Measurements from ENCODE around the gene PER1.

DNA sequence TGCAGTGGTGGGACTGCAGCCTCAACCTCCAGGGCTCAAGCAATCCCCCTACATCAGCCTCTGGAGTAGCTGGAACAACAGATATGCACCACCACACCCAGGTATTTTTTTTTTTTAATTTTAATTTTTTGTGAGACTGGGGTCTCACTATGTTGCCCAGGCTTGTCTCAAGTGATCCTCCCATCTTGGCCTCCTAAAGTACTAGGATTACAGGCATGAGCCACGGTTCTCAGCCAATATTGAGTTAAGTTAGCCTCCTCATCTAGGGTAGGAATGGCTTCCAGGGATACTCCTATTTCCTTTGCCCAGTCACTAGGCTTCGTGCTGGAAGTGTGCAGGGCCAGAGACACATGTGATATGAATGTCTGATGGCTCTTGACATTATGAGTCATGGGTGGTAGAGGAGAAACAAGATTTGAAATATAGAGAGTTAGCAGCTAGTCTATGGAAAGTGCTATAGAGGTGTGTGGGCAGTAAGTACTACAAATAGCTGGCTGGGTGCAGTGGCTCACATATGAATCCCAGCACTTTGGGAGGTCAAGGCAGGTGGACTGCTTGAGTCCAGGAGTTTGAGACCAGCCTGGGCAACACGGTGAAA is 20.3 kb downstream of the PER1 start:
- TF ChIP-seq, protein P1, sequence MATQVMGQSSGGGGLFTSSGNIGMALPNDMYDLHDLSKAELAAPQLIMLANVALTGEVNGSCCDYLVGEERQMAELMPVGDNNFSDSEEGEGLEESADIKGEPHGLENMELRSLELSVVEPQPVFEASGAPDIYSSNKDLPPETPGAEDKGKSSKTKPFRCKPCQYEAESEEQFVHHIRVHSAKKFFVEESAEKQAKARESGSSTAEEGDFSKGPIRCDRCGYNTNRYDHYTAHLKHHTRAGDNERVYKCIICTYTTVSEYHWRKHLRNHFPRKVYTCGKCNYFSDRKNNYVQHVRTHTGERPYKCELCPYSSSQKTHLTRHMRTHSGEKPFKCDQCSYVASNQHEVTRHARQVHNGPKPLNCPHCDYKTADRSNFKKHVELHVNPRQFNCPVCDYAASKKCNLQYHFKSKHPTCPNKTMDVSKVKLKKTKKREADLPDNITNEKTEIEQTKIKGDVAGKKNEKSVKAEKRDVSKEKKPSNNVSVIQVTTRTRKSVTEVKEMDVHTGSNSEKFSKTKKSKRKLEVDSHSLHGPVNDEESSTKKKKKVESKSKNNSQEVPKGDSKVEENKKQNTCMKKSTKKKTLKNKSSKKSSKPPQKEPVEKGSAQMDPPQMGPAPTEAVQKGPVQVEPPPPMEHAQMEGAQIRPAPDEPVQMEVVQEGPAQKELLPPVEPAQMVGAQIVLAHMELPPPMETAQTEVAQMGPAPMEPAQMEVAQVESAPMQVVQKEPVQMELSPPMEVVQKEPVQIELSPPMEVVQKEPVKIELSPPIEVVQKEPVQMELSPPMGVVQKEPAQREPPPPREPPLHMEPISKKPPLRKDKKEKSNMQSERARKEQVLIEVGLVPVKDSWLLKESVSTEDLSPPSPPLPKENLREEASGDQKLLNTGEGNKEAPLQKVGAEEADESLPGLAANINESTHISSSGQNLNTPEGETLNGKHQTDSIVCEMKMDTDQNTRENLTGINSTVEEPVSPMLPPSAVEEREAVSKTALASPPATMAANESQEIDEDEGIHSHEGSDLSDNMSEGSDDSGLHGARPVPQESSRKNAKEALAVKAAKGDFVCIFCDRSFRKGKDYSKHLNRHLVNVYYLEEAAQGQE (IDR thresholded peaks at IDR 0.05; ENCODE audit: low read depth), result no peak
- TF ChIP-seq RAD21 (IDR thresholded peaks at IDR 0.05; ENCODE audit: low read depth) (no peak), SP1 (IDR thresholded peaks at IDR 0.05; ENCODE audit: low read depth) (no peak), POLR2A (IDR thresholded peaks at IDR 0.05; ENCODE audit: borderline replicate concordance, extremely low read depth, insufficient read depth, insufficient read length) (no peak), EZH2phosphoT487 (IDR thresholded peaks at IDR 0.05; ENCODE audit: borderline replicate concordance) (no peak), YY1 (IDR thresholded peaks at IDR 0.05; ENCODE audit: extremely low read depth, insufficient replicate concordance, low read depth, low read length) (no peak), POLR2AphosphoS5 (IDR thresholded peaks at IDR 0.05; ENCODE audit: low read depth, low read length) (no peak), EZH2 (IDR thresholded peaks at IDR 0.05) (no peak), ZNF274 (IDR thresholded peaks at IDR 0.05; ENCODE audit: low read depth, low read length) (no peak)
- TF ChIP-seq, protein P2, sequence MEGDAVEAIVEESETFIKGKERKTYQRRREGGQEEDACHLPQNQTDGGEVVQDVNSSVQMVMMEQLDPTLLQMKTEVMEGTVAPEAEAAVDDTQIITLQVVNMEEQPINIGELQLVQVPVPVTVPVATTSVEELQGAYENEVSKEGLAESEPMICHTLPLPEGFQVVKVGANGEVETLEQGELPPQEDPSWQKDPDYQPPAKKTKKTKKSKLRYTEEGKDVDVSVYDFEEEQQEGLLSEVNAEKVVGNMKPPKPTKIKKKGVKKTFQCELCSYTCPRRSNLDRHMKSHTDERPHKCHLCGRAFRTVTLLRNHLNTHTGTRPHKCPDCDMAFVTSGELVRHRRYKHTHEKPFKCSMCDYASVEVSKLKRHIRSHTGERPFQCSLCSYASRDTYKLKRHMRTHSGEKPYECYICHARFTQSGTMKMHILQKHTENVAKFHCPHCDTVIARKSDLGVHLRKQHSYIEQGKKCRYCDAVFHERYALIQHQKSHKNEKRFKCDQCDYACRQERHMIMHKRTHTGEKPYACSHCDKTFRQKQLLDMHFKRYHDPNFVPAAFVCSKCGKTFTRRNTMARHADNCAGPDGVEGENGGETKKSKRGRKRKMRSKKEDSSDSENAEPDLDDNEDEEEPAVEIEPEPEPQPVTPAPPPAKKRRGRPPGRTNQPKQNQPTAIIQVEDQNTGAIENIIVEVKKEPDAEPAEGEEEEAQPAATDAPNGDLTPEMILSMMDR (IDR thresholded peaks at IDR 0.05 in 2 of 3, conservative IDR thresholded peaks at IDR 0.05 in 1 of 3; ENCODE audit: borderline replicate concordance in 1 of 3, insufficient read depth in 1 of 3, low read depth in 2 of 3, low read length in 2 of 3), result no peak
